ENCODE measurements around the gene CCDC6. TPM values are rescaled to one million over a fixed set of nuclear protein-coding genes. Genes with fewer than 3 reads are reported as not detected.

CCDC6 gene
- total RNA-seq, 1 donor from 2014 or later: 55.4 TPM

GRCh38 chr10:59770689-59771088 is 135.7 kb downstream of the CCDC6 start:
- Mint-ChIP-seq H3K4me1 (ENCODE audit: unreplicated experiment) (no peaks in the 10 kb centered on the region), H3K4me3 (no peak overlapping the region), H3K27ac (no peak overlapping the region), H3K36me3 (no peaks in the 10 kb centered on the region), H3K27me3 (no peaks in the 10 kb centered on the region), H3K9me3 (peaks cover 6% of the 10 kb centered on the region)
- TF ChIP-seq CTCF (conservative IDR thresholded peaks at IDR 0.05): no peak
- DNase-seq (ENCODE audit: extremely low spot score, unreplicated experiment): no peak

- Mint-ChIP-seq H3K9me3 (no peaks in the 10 kb centered on the region), H3K36me3 (no peaks in the 10 kb centered on the region), H3K27me3 (no peaks in the 10 kb centered on the region), H3K4me1 (ENCODE audit: unreplicated experiment) (peaks cover under 1% of the 10 kb centered on the region), H3K27ac (no peak overlapping the region), H3K4me3 (no peak overlapping the region)
- no peak for TF ChIP-seq CTCF (conservative IDR thresholded peaks at IDR 0.05)
- no peak for DNase-seq (ENCODE audit: extremely low spot score, unreplicated experiment)
Observed at GRCh38 chr10:59762505-59762904, 143.9 kb downstream of the CCDC6 start.

- no peak overlapping the region for H3K27ac Mint-ChIP-seq
- no peak for TF ChIP-seq CTCF (conservative IDR thresholded peaks at IDR 0.05)
- no peaks in the 10 kb centered on the region for H3K9me3 Mint-ChIP-seq
- no peak overlapping the region for H3K4me3 Mint-ChIP-seq
- H3K27me3 Mint-ChIP-seq: no peaks in the 10 kb centered on the region
- H3K4me1 Mint-ChIP-seq (ENCODE audit: unreplicated experiment): peaks cover 9% of the 10 kb centered on the region
- H3K36me3 Mint-ChIP-seq: no peaks in the 10 kb centered on the region
- no peak for DNase-seq (ENCODE audit: extremely low spot score, unreplicated experiment)
Observed at GRCh38 chr10:59757966-59758365, 148.4 kb downstream of the CCDC6 start.

- Mint-ChIP-seq H3K9me3 (no peaks in the 10 kb centered on the region), H3K27ac (no peak overlapping the region), H3K27me3 (no peaks in the 10 kb centered on the region), H3K36me3 (no peaks in the 10 kb centered on the region), H3K4me1 (ENCODE audit: unreplicated experiment) (peaks cover 10% of the 10 kb centered on the region), H3K4me3 (no peak overlapping the region)
- DNase-seq (ENCODE audit: extremely low spot score, unreplicated experiment): no peak
- TF ChIP-seq CTCF (conservative IDR thresholded peaks at IDR 0.05): no peak
Observed at GRCh38 chr10:59754951-59755350, 151.4 kb downstream of the CCDC6 start.

GRCh38 chr10:59753267-59753666 is 153.1 kb downstream of the CCDC6 start, which contains the start of gene MRLN:
TSS of gene MRLN (minus strand) at chr10:59753455.
- no peak for TF ChIP-seq CTCF (conservative IDR thresholded peaks at IDR 0.05)
- peak within 1 kb of the TSS; percentile 1 for H3K27ac Mint-ChIP-seq
- H3K9me3 Mint-ChIP-seq: no peaks in the 10 kb centered on the region
- peak within 1 kb of the TSS; percentile 2 for H3K4me3 Mint-ChIP-seq
- H3K36me3 Mint-ChIP-seq: no peaks in the 10 kb centered on the region
- no peaks in the 10 kb centered on the region for H3K27me3 Mint-ChIP-seq
- no peak for DNase-seq (ENCODE audit: extremely low spot score, unreplicated experiment)
- peaks cover 10% of the 10 kb centered on the region for H3K4me1 Mint-ChIP-seq (ENCODE audit: unreplicated experiment)

Measured in type B pancreatic cell (in vitro differentiated cells).